Glomerular visceral epithelial cell (primary cell): ENCODE data around the gene RHBDF2.
A peak's percentile ranks its signal among the peaks of the same experiment; 100 is the strongest.

Experiments
- DNase-seq: peaks from one replicate; pipeline ENCODE4 v3.0.0-alpha.2; 2016; ENCODE audit errors: extremely low spot score

Gene RHBDF2

GRCh38 chr17:76501827-76502307 lies 644 bp upstream of the RHBDF2 start:
- DNase-seq, result no peak

DNA sequence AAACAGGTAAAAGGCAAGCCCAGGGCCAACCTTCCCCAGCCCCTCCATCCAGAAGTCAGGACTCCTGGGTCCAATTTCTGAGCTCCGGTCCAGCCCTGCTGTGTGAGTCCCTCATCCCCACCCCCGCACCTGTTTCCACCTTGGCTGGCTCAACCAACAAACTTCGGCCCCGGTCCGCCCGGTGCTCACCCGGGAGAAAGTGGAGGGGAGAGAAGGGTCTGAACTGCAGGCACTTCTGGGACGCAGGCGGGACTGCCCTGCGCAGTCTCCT lies 541 bp downstream of the RHBDF2 start:
- DNase-seq, result no peak

GRCh38 chr17:76500074-76500746 lies 1.0 kb downstream of the RHBDF2 start:
- DNase-seq, result no peak

GRCh38 chr17:76499267-76499667 lies 2.0 kb downstream of the RHBDF2 start:
- DNase-seq, result peak; percentile 62

DNA sequence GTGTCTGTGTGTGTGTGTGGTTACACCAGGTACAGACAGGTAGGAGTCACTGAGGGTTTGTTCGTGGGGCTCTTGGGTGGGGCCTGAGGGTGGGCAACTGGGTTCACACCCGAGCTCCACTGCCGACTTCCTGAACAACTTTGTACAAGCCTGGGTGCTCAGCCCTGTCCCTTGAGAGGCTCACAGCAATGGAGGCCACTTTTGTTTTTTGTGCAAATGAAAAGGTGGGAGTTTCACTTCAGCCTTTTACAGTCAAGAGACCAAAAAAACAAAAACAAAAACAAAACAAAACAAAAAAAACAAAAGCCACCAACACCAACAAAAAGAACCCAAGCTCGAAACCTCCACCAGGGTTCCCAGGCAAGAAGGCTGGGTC lies 2.4 kb downstream of the RHBDF2 start:
- DNase-seq, result no peak

DNA sequence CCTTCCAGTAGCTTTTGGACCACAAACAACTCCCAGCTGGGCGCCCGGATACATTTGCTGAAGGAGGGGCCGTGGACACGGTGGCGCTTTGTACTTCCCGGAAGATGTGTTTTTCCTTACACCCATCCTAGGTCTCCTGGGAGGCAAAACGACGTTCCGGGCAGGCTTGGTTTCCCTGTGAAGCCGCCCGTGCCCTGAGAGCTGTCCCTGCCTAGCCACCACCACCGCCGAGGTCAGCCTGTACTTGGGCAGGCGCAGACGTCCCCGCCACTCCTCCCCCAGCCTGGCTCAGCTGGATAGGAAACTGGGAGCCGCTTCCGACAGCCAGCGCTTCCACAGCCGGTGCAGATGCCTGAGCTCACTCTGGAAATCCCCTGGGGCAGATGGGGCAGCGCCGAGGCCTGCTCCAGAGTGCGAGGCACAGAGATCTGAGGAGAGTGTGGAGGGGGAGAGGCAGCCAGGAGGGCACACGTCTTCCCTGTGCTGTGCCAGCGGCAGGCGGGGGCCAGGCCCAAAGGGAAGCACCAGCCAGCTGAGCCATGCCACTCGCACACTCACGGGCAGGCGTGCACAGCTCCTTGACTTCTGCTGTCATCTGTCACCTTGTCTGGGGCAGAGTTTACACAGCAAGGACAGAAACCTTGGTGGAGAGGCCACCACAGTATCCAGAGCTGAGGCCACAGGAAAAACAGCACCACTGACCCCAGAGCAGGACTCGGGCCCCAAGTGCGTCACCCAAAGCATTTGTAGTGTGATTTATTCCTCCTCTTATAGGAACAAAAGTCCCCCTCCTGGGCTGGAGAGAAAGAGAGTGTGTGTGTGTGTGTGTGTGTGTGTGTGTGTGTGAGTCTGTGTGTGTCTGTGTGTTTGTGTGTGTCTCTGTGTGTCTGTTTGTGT lies 3.0 kb downstream of the RHBDF2 start:
- peak; percentile 97 for DNase-seq

GRCh38 chr17:76497699-76497978 lies 3.6 kb downstream of the RHBDF2 start:
- DNase-seq, result no peak

- DNase-seq, result no peak
Observed at GRCh38 chr17:76496464-76496863, 4.8 kb downstream of the RHBDF2 start.

GRCh38 chr17:76495663-76496400 lies 5.4 kb downstream of the RHBDF2 start:
- DNase-seq, result no peak

DNA sequence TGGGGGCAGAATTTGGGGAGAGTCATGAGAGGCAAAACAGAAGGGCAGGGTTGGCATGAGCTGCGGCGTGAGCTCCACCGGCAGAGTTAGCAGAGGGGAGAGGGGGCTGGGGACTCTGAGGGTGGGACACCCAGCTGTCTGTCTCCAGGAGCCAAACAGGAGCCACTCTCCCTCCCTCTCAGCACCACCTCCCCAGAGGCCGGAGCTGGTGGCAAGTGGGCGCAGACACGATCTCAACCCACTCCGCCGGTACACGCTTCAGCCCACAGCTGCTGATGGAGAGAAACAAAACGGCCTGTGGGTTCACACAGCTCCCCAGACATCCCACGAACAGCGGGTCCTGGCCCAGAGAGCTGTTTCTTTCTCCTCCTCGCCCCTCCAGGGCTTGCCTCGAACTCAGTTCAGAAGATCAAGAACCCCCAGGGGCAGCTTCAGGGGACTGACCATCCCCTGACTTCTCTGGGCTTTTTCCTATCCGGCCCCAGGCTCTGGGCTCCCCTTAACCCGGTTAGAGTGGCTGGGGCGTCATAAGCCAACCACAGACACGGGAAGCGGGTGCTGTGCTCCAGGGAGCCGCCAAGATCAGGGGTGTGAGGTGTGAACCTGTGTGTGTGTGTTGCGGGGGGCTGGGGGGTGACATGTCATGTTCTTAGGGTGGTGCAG lies 7.6 kb downstream of the RHBDF2 start:
- DNase-seq, result no peak

GRCh38 chr17:76492989-76493501 lies 8.2 kb downstream of the RHBDF2 start:
- peak; percentile 82 for DNase-seq

GRCh38 chr17:76492123-76492988 lies 8.9 kb downstream of the RHBDF2 start:
- DNase-seq, result no peak

DNA sequence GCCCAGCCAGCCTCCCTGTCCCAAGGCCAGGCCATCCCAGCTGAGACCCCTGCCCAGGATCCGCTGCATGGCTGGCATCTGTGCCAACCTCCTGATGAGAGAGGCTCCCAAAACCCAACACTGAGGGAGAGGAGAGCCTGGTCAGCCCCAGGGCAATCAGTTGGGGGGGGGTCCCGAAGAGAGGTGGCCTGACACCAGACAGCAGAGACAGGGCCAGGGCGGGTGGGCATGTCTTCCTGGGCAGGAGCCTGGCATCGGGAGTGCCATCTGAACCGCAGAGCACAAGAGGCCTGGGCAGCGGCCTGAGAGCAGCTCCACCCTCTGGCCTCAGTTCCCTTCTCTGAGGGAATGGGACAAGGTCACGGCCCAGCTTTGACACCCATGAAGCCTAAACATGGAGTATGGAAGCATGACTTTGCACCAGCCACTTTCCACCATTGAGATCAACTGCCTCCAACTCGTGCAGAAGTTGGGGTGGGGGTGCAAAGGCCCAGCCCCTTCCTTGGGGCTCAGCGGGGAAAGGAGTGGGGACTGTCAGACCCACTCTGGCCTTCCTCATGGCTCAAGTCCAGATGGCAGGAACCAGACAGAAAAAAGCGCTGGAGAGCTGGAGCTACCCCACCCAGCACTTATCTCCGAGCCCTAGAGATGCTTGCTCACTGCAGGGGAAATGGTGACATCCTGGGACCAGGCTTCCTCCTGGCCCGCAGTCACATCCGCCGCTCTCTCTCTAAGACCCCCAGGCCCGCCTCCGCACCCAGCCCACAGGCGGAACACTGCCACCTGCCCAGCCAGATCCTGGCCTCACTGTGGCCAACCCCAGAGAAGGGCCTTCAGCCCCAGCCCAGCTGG lies 9.7 kb downstream of the RHBDF2 start:
- no peak for DNase-seq

DNA sequence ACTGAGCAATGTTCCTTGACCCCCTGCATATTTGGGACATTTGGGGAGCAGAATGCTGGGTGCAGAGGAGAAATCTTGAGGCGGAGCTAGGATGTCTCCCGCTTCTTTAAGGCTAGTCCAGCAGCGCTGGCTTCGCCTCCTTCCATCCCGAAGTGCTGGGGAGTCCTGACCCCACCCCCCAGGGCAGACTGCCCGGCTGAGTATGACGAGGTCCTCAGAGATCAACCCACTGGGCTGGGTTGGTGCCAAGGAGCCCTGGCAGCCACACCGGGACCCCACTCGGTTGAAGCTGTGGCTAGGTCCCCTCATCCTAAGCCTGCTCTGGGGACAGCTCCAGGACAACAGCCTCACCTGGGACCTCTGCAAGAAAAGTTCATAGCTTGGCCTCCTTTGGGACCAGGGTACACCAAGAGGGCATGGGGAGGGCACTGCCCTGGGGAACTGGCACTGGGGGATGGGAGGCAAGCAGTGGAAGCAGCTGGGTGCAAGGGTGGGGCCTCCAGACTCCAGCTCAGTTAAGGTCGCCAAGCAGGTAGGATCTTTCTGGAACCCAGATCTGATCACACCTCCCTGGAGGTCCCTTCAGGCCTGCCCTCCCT lies 11.0 kb downstream of the RHBDF2 start:
- no peak for DNase-seq

DNA sequence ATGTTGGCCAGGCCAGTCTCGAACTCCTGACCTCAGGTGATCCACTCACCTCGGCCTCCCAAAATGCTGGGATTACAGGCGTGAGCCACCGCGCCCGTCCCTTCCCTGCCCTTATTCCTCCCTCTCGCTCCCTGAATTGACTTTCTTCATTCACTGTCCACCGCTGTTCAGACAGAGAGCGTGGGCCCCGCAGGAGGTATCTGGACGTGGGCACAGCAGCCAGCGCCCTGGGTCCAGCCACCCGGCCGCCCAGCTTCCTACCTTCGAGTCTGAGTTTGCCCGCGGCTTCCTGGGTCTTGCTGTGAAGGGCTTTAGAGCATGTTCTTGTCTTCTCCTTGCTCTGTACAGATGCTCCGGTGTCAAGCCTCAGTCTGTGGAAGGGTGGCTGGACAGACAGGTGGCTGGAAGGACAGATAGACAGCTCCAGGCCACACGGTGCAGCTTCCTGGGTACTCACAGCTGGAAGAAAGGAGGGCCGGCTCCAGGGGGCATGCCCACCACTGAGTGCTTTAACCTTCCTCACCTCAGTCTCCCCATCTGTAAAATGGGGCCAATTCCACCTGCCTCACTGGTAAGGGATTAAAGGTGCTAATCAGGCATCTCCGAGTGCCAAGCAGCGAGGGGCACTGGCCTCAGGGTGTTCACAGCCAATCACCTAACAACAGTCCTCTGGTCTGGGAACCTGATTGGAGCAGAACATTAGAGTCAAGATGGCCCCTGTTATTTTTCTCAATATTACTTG lies 13.6 kb downstream of the RHBDF2 start:
- DNase-seq, result no peak

- DNase-seq, result no peak
Observed at GRCh38 chr17:76485569-76485968, 15.7 kb downstream of the RHBDF2 start.

DNA sequence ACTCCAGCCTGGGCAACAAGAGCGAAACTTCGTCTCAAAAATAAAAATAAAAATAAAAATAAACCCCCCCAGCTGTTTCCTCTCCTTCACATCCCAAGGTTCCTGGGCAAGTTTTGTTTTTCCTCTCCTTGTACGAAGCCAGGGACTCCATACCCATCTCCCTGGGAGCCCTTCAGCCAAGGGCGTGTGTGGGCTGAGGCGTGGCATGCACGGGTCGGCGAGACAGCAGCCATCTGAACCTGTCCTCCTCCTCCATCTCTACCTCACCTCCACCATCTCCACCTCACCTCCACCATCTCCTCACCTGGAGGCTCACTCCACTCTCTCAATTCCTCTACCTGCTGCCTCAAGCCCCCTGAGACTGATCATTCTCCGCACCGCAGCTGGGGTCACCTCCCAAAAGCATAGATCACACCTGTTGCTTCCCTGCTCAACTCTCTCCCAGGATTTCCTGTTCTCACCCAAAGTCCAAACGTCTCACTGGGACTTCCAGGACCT lies 16.9 kb downstream of the RHBDF2 start:
- no peak for DNase-seq

- DNase-seq, result no peak
Observed at GRCh38 chr17:76481071-76481655, 20.1 kb downstream of the RHBDF2 start.

DNA sequence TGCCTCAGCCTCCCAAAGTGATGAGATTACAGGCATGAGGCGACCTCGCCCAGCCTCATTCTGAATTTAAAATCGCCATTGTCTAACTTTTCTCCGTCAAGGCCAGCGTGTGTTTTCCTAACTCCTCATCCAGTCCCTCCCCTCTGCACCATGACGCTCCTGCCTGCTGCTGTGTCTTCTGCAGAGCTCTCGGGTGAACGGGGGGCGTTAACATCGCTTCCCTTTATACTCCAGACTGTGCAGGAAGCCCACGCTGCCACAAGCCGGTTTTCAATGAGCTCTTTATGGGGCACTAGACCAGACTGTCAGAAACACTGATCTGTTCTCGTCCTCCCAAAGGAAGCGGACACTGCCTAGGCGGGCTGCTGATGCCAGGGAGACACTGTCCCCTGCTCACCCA lies 20.6 kb downstream of the RHBDF2 start:
- no peak for DNase-seq
